ENCODE data around the gene CYSLTR2.

DNA sequence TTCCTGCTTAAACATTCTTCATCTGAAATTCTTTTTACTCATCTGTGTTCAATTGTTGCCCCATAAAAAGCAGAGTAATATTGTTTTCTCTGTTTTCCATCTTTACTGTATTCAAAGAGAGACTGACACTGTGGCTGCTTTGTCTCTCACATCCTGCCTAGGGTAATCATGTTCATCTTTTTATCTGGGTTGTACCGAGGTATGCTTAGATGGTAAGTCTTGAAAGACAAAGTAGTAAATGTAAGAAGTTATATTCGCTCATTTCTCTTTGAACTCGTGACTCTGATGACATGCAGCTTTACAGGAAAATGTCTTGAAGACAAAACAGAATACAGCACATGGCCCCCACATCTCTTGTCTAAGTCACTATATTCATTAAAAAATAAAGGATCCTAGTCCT lies 20.0 kb upstream of the CYSLTR2 start:
- TF ChIP-seq EZH2 (IDR thresholded peaks at IDR 0.05; ENCODE audit: borderline replicate concordance, low read length) = no peak
- no peak for TF ChIP-seq CTCF (conservative IDR thresholded peaks at IDR 0.05 in 1 of 2, IDR thresholded peaks at IDR 0.05 in 1 of 2; ENCODE audit: extremely low read depth in 1 of 2, insufficient read depth in 1 of 2, low read depth in 1 of 2, low read length in 2 of 2)

Measured in mammary epithelial cell (primary cell).